Esophagus muscularis mucosa (tissue), 4 donors: Measurements from ENCODE around the gene AGO4. TPM values are rescaled to one million over a fixed set of nuclear protein-coding genes. Genes with fewer than 3 reads are reported as not detected.
"Not testable (repeated sequence)": the region's sequence is repeated elsewhere in the genome, so short reads cannot be mapped to it uniquely, and the experiment has no call there.

Experiments used
- DNase-seq: peaks from one replicate; pipeline ENCODE4 v3.0.0-alpha.2; 2017; ENCODE audit errors: extremely low spot score
- H3K27ac ChIP-seq, 4 donors: fragments of 200-600 bp; sonication (generic); replicated peaks in 1 of 4; 1 replicate in 3 of 4; 2 replicates in 1 of 4; pipeline ENCODE4 v1.5.1; 2016 to 2019; ENCODE audit warnings: mild to moderate bottlenecking in 1 of 4
- H3K27me3 ChIP-seq, 4 donors: fragments of 200-600 bp; sonication (generic); one replicate each; pipeline versions ENCODE4 v1.5.1 to v1.6.0; 2016 to 2019
- H3K36me3 ChIP-seq, 4 donors: fragments of 200-600 bp; sonication (generic); one replicate each; pipeline ENCODE4 v1.5.1; 2016 to 2019
- H3K4me1 ChIP-seq, 4 donors: fragments of 200-600 bp; sonication (generic); one replicate each; pipeline ENCODE4 v1.5.1; 2016 to 2019
- H3K4me3 ChIP-seq, 4 donors: fragments of 200-600 bp; sonication (generic); 1 replicate in 2 of 4; 2 replicates in 2 of 4; pipeline ENCODE4 v1.5.1; 2016 to 2019; ENCODE audit warnings: mild to moderate bottlenecking in 4 of 4, moderate library complexity in 1 of 4
- H3K9me3 ChIP-seq, 4 donors: fragments of 200-600 bp; sonication (generic); 1 replicate in 3 of 4; 2 replicates in 1 of 4; pipeline ENCODE4 v1.5.1; 2016 to 2019
- CTCF ChIP-seq, 3 experiments: fragments of 200-600 bp in 2 of 3; fragments of 450-650 bp in 1 of 3; sonication (generic) in 2 of 3; IDR thresholded peaks; one replicate each; pipeline ENCODE4 v1.5.1; 2017 to 2019; ENCODE audit warnings: antibody characterized with exemption in 3 of 3, mild to moderate bottlenecking in 2 of 3, moderate library complexity in 1 of 3
- EP300 ChIP-seq: sonication (generic); formaldehyde crosslinking; IDR thresholded peaks from one replicate; pipeline ENCODE4 v1.6.1; 2017; ENCODE audit warnings: antibody characterized with exemption
- POLR2A ChIP-seq: fragments of 450-650 bp; IDR thresholded peaks from one replicate; pipeline ENCODE4 v1.6.1; 2017; ENCODE audit warnings: antibody characterized with exemption, moderate library complexity, mild to moderate bottlenecking, low read depth
- POLR2AphosphoS5 ChIP-seq, 2 donors: sonication (generic); formaldehyde crosslinking; IDR thresholded peaks; one replicate each; pipeline ENCODE4 v1.6.1; 2017; ENCODE audit warnings: antibody characterized with exemption in 2 of 2
- WGBS: methylation state at CpG from one replicate; pipeline ENCODE4 v1.1.5; 2018; 5-methylcytosine and 5-hydroxymethylcytosine counted together
- intact Hi-C: fragments of 100-400 bp; cut with DNase I; formaldehyde crosslinking; loops from one replicate; pipeline ENCODE4 v1.15.1; 2023
- total RNA-seq, 4 donors: library from RNA; depleted of rRNA; stranded (reverse); fragments of >200 nt; gene quantifications; one replicate each; pipeline versions ENCODE4 v1.1.0 to v1.2.1, GENCODE V29; 2016

The AGO4 gene
- total RNA-seq, 4 donors from 2014 or later, result 25.2 to 42.7 (median 33.0) TPM

- TF ChIP-seq CTCF (IDR thresholded peaks at IDR 0.05) (no peak), EP300 (no peak), POLR2AphosphoS5 (IDR thresholded peaks at IDR 0.05) (no peak), POLR2A (no peak)
- no peak for DNase-seq
- Histone ChIP-seq H3K27ac (no peak overlapping the region), H3K36me3 (no peaks in the 10 kb centered on the region), H3K27me3 (no peaks in the 10 kb centered on the region), H3K9me3 (no peaks in the 10 kb centered on the region), H3K4me3 (no peak overlapping the region), H3K4me1 (peaks cover 7 to 20% (median 14%) of the 10 kb centered on the region in 4 donors)
- 83% methylated on average over 5 of the region's 5 CpGs for WGBS
- intact Hi-C loops, result no loop called here
Observed at GRCh38 chr1:35864813-35865212, 57.0 kb downstream of the AGO4 start.

GRCh38 chr1:35866991-35867390, 59.2 kb downstream of the AGO4 start:
- Histone ChIP-seq H3K27ac (no peak overlapping the region), H3K27me3 (no peaks in the 10 kb centered on the region), H3K36me3 (no peaks in the 10 kb centered on the region), H3K9me3 (no peaks in the 10 kb centered on the region), H3K4me3 (no peak overlapping the region), H3K4me1 (peaks cover 7 to 20% (median 14%) of the 10 kb centered on the region in 4 donors)
- 78% methylated on average over 3 of the region's 3 CpGs for WGBS
- no peak for DNase-seq
- no peak for TF ChIP-seq POLR2A
- no peak for TF ChIP-seq POLR2AphosphoS5 (IDR thresholded peaks at IDR 0.05)
- no peak for TF ChIP-seq CTCF (IDR thresholded peaks at IDR 0.05)
- TF ChIP-seq EP300, result no peak
- intact Hi-C loops, result no loop called here

GRCh38 chr1:35869245-35869950, 61.6 kb downstream of the AGO4 start:
- H3K27ac ChIP-seq, H3K4me3 ChIP-seq, intact Hi-C loops, H3K27me3 ChIP-seq, DNase-seq, H3K36me3 ChIP-seq, H3K9me3 ChIP-seq: not testable (repeated sequence)
- peaks cover 4 to 11% (median 8%) of the 10 kb centered on the region in 4 donors for H3K4me1 ChIP-seq
- 89% methylated on average over 34 of the region's 34 CpGs for WGBS

- Histone ChIP-seq H3K4me3 (no peak overlapping the region), H3K9me3 (no peaks in the 10 kb centered on the region), H3K27me3 (no peaks in the 10 kb centered on the region), H3K36me3 (no peaks in the 10 kb centered on the region), H3K4me1 (no peaks in the 10 kb centered on the region), H3K27ac (no peak overlapping the region)
- DNase-seq, result no peak
- TF ChIP-seq POLR2AphosphoS5 (IDR thresholded peaks at IDR 0.05) (no peak), POLR2A (no peak), EP300 (no peak), CTCF (IDR thresholded peaks at IDR 0.05) (no peak)
- intact Hi-C loops, result no loop called here
- WGBS, result 97% methylated on average over 2 of the region's 2 CpGs
Observed at GRCh38 chr1:35870651-35871309, 63.0 kb downstream of the AGO4 start.

- WGBS, result 86% methylated on average over 4 of the region's 4 CpGs
- Histone ChIP-seq H3K36me3 (no peaks in the 10 kb centered on the region), H3K9me3 (no peaks in the 10 kb centered on the region), H3K4me1 (no peaks in the 10 kb centered on the region), H3K27ac (no peak overlapping the region), H3K4me3 (no peak overlapping the region), H3K27me3 (no peaks in the 10 kb centered on the region)
- DNase-seq, result no peak
- TF ChIP-seq EP300 (no peak), POLR2A (no peak), CTCF (IDR thresholded peaks at IDR 0.05) (no peak), POLR2AphosphoS5 (IDR thresholded peaks at IDR 0.05) (no peak)
- intact Hi-C loops, result no loop called here
Observed at GRCh38 chr1:35873243-35873750, 65.5 kb downstream of the AGO4 start.

- H3K4me3 ChIP-seq, intact Hi-C loops, H3K27me3 ChIP-seq, H3K36me3 ChIP-seq, H3K9me3 ChIP-seq, H3K4me1 ChIP-seq, DNase-seq, H3K27ac ChIP-seq: not testable (repeated sequence)
- 83% methylated on average over 4 of the region's 4 CpGs for WGBS
Observed at GRCh38 chr1:35874115-35874514, 66.3 kb downstream of the AGO4 start.
